GM12878 (cell line): ENCODE data around the gene HS3ST5. TPM values are rescaled to one million over a fixed set of nuclear protein-coding genes. Genes with fewer than 3 reads are reported as not detected.

Source experiments
- ATAC-seq: fragments of 200-7000 bp; cut with Tn5 transposase; 3 replicates; pipeline ENCODE4 v1.9.1; 2020; ENCODE audit warnings: mild to moderate bottlenecking, moderate library complexity
- BruUV-seq: library from RNA; stranded (reverse); fragments of 400-500 nt; replicated peaks from 2 replicates; lab custom pipeline; 2021; lab: Mats Ljungman, UMichigan
- CTCF ChIA-PET: fragments of 300-600 bp; sonication (Branson Sonifier 250); formaldehyde crosslinking; extraction: SDS; loops from one replicate; lab custom pipeline; 2021; ENCODE audit warnings: inconsistent platforms; lab: Yijun Ruan, JAX
- POLR2A ChIA-PET: fragments of 350-600 bp; formaldehyde crosslinking; extraction: SDS; loops from one replicate; lab custom pipeline; 2021; ENCODE audit warnings: inconsistent platforms; lab: Charles Lee
- RAD21 ChIA-PET: fragments of 300-600 bp; sonication (Branson Sonifier 250); formaldehyde crosslinking; loops from one replicate; lab custom pipeline; 2023; ENCODE audit warnings: antibody characterized with exemption; ENCODE audit not compliant: unreplicated experiment; lab: Charles Lee
- SMC1A ChIA-PET: fragments of 300-600 bp; sonication (Branson Sonifier 250); formaldehyde crosslinking; loops from one replicate; lab custom pipeline; 2023; ENCODE audit not compliant: unreplicated experiment, uncharacterized antibody; lab: Charles Lee
- DNase-seq: peaks from one replicate; pipeline ENCODE4 v3.0.0-alpha.2; 2011; ENCODE audit warnings: low read depth, low spot score
- FAIRE-seq: peaks from 3 replicates; lab custom pipeline; 2011; peaks lifted over from hg19 to GRCh38; lab: Jason Lieb, UNC
- H2AFZ ChIP-seq: 2 replicates; pipeline ENCODE4 v1.6.0; 2011; ENCODE audit warnings: low read depth, low read length, control low read depth; ENCODE audit not compliant: control insufficient read depth
- H3K27ac ChIP-seq: 2 replicates; pipeline ENCODE4 v1.5.1; 2011; ENCODE audit warnings: control low read depth; ENCODE audit not compliant: control insufficient read depth, insufficient read depth
- H3K27me3 ChIP-seq, 2 experiments: replicated peaks in 1 of 2; 2 replicates each; pipeline versions ENCODE4 v1.6.0 to v1.6.1; 2011; ENCODE audit warnings: low read length in 1 of 2; ENCODE audit not compliant: control insufficient read depth in 2 of 2, insufficient read depth in 2 of 2
- H3K36me3 ChIP-seq, 2 experiments: 2 replicates each; pipeline ENCODE4 v1.5.1; 2011; ENCODE audit warnings: low read length in 1 of 2; ENCODE audit not compliant: control insufficient read depth in 2 of 2, insufficient read depth in 2 of 2
- H3K4me1 ChIP-seq: 2 replicates; pipeline ENCODE4 v1.6.1; 2011; ENCODE audit warnings: mild to moderate bottlenecking, low read length, moderate library complexity, mixed read lengths; ENCODE audit not compliant: control insufficient read depth, insufficient read depth
- H3K4me2 ChIP-seq: 2 replicates; pipeline ENCODE4 v1.6.0; 2011; ENCODE audit warnings: control low read depth; ENCODE audit not compliant: control insufficient read depth, insufficient read depth
- H3K4me3 ChIP-seq: fragments of 200-600 bp; sonication (generic); 2 replicates; pipeline ENCODE4 v1.5.1; 2016
- H3K79me2 ChIP-seq: 2 replicates; pipeline ENCODE4 v1.6.0; 2011; ENCODE audit warnings: low read length; ENCODE audit not compliant: control insufficient read depth, insufficient read depth
- H3K9ac ChIP-seq: 2 replicates; pipeline ENCODE4 v1.8.0; 2011; ENCODE audit warnings: low read length, control low read depth, mixed read lengths; ENCODE audit not compliant: control insufficient read depth, insufficient read depth
- H3K9me3 ChIP-seq: replicated peaks from 3 replicates; pipeline ENCODE4 v1.5.1; 2011; ENCODE audit warnings: mild to moderate bottlenecking, low read length; ENCODE audit not compliant: control insufficient read depth, insufficient read depth
- H4K20me1 ChIP-seq: 2 replicates; pipeline ENCODE4 v1.6.0; 2011; ENCODE audit not compliant: control insufficient read depth, insufficient read depth
- ASH2L ChIP-seq: fragments of 300-600, 200-600 bp; sonication (generic); IDR thresholded peaks from 2 replicates; pipeline ENCODE4 v1.6.1; 2017; ENCODE audit warnings: low read depth, mild to moderate bottlenecking, borderline replicate concordance
- CBFB ChIP-seq: IDR thresholded peaks from 2 replicates; pipeline ENCODE4 v1.6.1; 2016; ENCODE audit warnings: antibody characterized with exemption, low read depth
- FOXK2 ChIP-seq: fragments of 450-650 bp; IDR thresholded peaks from 2 replicates; pipeline ENCODE4 v1.6.1; 2017; ENCODE audit warnings: mild to moderate bottlenecking, moderate library complexity
- IRF4 ChIP-seq: IDR thresholded peaks from 2 replicates; pipeline ENCODE4 v1.6.1; 2011; ENCODE audit warnings: low read depth, low read length
- NFYA ChIP-seq: IDR thresholded peaks from 2 replicates; pipeline ENCODE4 v1.6.1; 2011; ENCODE audit warnings: low read depth, mild to moderate bottlenecking, low read length, improper control_type of control experiment, borderline replicate concordance
- NR2C2 ChIP-seq: IDR thresholded peaks from 2 replicates; pipeline ENCODE4 v1.6.1; 2011; ENCODE audit warnings: borderline replicate concordance, low read depth; ENCODE audit not compliant: control insufficient read depth, insufficient read length
- RAD51 ChIP-seq: fragments of 450-650 bp; IDR thresholded peaks from 2 replicates; pipeline ENCODE4 v1.6.1; 2016; ENCODE audit warnings: moderate library complexity, mild to moderate bottlenecking, inconsistent platforms
- SIX5 ChIP-seq: IDR thresholded peaks from 2 replicates; pipeline ENCODE4 v1.6.1; 2011; ENCODE audit warnings: mild to moderate bottlenecking, low read depth, low read length, moderate library complexity; ENCODE audit not compliant: severe bottlenecking
- ZNF207 ChIP-seq: fragments of 450-650 bp; IDR thresholded peaks from 2 replicates; pipeline ENCODE4 v1.6.1; 2014; ENCODE audit warnings: antibody characterized with exemption, mild to moderate bottlenecking, borderline replicate concordance
- WGBS: methylation state at CpG from one replicate; pipeline ENCODE4 v1.1.6; 2016; ENCODE audit warnings: low lambda C conversion rate; ENCODE audit not compliant: insufficient replicate concordance, insufficient coverage; ENCODE audit errors: missing lambda C conversion rate; 5-methylcytosine and 5-hydroxymethylcytosine counted together
- in situ Hi-C: fragments of 300-500 bp; cut with MboI; formaldehyde crosslinking; loops from 9 replicates; pipeline ENCODE4 v1.14.3; 2018; ENCODE audit warnings: mixed read lengths
- intact Hi-C: fragments of 100-400 bp; cut with micrococcal nuclease; formaldehyde crosslinking; loops from one replicate; pipeline ENCODE4 v1.14.2; 2022; ENCODE audit not compliant: unreplicated experiment
- polyA plus RNA-seq, 11 experiments: library from polyadenylated mRNA; depleted of rRNA in 4 of 11; unstranded in 6 of 11; stranded (reverse) in 5 of 11; fragments of >200 nt; fragmentation: Nextera tagmentation in 4 of 11; fragmentation: Illumina TruSeq in 1 of 11; extraction: Ambion mirVana in 4 of 11; extraction: Trizol in 1 of 11; gene quantifications; 1 replicate in 1 of 11; 2 replicates in 10 of 11; pipeline versions ENCODE4 v1.2.1 to v1.2.3, GENCODE V29; 2011 to 2016; ENCODE audit warnings: inconsistent platforms in 2 of 11, missing spikeins in 2 of 11, low read depth in 1 of 11
- total RNA-seq, 4 experiments: library from RNA; depleted of rRNA in 3 of 4; stranded (reverse); fragments of >200 nt in 3 of 4; fragmentation: Illumina TruSeq in 1 of 4; extraction: Trizol in 1 of 4; gene quantifications; 2 replicates each; pipeline versions ENCODE4 v1.2.1 to v1.2.3, GENCODE V29; 2013 to 2021
- TF ChIP-seq, protein P1 (sequence below): IDR thresholded peaks from 2 replicates; pipeline ENCODE4 v1.6.1; 2012; ENCODE audit warnings: low read depth, low read length, improper control_type of control experiment

The HS3ST5 gene
- total and polyA plus RNA-seq, 10 of the 15 experiments (the other 5 are each of a cell fraction or from before 2014, with no cell fraction given), result 0.04 TPM; not detected in 9

DNA sequence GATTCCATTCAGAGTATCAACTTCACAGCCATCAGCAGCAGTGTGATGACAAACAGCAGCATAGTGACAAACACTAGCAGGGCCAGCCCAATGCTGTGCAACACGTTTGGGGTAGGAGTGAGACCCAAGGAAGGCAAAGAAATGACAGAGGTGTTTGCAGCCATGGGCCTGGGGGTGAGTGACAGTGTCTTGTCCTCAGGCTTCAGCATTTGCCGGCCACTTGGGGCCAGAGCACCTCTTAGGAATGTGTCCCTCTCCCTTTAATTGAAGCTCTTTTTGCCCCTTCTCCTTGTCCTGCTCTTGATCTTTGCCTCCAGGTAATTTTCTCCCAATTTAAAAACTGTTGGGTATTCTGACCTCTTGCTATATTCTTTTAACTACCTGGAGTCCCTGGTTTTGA lies 84.4 kb downstream of the HS3ST5 start:
- no peak for DNase-seq
- no peak overlapping the region for H3K4me2 ChIP-seq
- no peak for ATAC-seq
- H3K27me3 ChIP-seq, result no peaks in the 10 kb centered on the region
- no peaks in the 10 kb centered on the region for H4K20me1 ChIP-seq
- intact Hi-C loops (no loop called here), in situ Hi-C loops (no loop called here)
- no peaks in the 10 kb centered on the region for H3K4me1 ChIP-seq
- ChIA-PET POLR2A (no interaction called here), RAD21 (no interaction called here), CTCF (no interaction called here), SMC1A (interaction anchor here (1.0 kb wide), 1 partner anchor 23 kb away, joined by 3 read pairs; no protein-coding TSS in a partner anchor)
- H3K9ac ChIP-seq, result no peak overlapping the region
- no peaks in the 10 kb centered on the region for H3K79me2 ChIP-seq
- H3K4me3 ChIP-seq, result no peak overlapping the region
- TF ChIP-seq RAD51 (no peak), FOXK2 (no peak), NFYA (no peak), SIX5 (no peak), IRF4 (no peak), ZNF207 (no peak), CBFB (no peak), ASH2L (no peak), NR2C2 (no peak)
- TF ChIP-seq, protein P1, sequence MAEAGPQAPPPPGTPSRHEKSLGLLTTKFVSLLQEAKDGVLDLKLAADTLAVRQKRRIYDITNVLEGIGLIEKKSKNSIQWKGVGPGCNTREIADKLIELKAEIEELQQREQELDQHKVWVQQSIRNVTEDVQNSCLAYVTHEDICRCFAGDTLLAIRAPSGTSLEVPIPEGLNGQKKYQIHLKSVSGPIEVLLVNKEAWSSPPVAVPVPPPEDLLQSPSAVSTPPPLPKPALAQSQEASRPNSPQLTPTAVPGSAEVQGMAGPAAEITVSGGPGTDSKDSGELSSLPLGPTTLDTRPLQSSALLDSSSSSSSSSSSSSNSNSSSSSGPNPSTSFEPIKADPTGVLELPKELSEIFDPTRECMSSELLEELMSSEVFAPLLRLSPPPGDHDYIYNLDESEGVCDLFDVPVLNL, result no peak
- FAIRE-seq, result no peak
- no peaks in the 10 kb centered on the region for H3K36me3 ChIP-seq
- WGBS, result 39% methylated on average over 2 of the region's 2 CpGs
- H3K27ac ChIP-seq, result no peak overlapping the region
- BruUV-seq, result no TSS peak
- H3K9me3 ChIP-seq, result no peaks in the 10 kb centered on the region
- no peak overlapping the region for H2AFZ ChIP-seq
